HG03457 (cell line): ENCODE data around the gene HDGF.
A peak's percentile ranks its signal among the peaks of the same experiment; 100 is the strongest.

Experiments used
- ATAC-seq: cut with Tn5 transposase; IDR thresholded peaks from one replicate; pipeline ENCODE4 v1.9.1; 2021; ENCODE audit warnings: moderate number of reproducible peaks; ENCODE audit not compliant: unreplicated experiment

Gene HDGF

DNA sequence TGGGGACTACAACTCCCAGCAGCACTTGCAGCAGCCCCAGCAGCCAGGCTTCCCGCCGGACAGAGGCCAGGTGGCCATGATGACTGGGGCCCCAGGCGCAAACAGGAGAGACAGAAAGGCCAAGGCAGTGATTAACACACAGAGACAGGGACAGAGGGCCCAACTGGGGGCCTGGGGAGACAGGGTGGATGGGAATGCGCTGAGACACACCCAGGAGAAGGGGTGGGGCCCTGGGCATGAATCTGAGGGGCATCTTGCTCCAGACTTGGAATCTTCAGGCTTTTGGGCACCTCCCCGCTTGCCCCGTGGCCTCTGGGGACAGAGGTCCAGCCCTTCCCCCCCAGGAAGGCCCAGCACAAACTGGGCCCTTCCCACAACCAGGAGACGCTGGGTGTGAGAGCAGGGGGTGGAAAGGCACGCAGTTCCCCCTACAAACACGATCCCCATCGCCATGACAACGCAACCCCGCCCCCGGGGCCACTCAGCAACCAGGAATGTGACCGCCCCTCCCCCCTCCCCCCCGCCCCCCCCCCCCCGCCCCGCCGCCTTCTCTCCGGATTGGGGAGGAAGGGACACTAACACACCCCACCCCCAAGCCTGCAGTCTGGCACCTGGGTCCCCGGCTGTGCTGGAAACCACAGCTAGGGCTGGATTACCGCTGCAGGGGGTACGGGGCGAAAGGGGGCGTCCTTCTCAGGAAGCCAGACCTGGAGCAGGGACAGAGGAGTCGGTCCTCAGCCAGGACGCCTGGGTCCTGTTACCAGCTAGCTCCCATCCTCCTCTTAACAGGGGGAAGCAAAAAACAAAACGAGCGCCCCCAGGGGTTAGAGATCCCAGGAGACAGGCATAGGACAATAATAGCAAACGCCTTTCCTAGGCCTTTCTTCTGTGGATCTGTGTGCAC lies 4.5 kb downstream of the HDGF start:
- no peak for ATAC-seq

DNA sequence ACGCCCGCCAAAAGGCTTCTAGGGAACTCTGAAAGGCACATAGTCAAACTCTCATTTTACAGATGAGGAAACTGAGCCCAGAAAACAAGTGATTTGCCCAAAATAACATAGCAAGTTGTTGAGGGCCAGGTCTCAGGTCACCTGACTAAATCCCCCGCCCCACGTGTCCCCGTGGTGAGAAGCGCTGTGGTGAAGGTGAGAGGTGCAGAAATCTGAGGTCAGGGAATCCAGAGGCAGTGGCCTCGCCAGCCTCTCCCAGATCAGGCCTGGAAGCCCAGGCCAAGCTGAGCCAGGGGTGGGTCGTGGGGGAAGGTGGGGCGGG lies 5.1 kb downstream of the HDGF start:
- ATAC-seq, result no peak

DNA sequence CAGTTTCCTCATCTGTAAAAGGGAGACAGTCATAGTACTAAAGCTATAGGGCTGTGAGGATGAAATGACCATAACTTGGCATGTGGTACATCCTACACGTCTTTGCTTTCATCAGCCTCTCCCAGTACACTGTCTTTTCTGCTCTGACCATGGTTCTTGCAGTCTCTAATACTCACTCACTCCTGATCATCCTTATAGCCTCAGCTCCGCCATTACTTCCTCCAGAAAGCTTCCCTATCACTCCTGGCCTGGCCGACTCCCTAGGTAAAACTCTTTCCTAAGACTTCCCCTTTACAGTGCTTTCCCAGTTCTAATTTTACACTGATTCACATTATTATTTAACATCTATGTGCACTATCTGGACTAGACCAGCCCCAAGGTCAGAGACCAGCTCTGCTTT lies 5.6 kb downstream of the HDGF start:
- no peak for ATAC-seq

DNA sequence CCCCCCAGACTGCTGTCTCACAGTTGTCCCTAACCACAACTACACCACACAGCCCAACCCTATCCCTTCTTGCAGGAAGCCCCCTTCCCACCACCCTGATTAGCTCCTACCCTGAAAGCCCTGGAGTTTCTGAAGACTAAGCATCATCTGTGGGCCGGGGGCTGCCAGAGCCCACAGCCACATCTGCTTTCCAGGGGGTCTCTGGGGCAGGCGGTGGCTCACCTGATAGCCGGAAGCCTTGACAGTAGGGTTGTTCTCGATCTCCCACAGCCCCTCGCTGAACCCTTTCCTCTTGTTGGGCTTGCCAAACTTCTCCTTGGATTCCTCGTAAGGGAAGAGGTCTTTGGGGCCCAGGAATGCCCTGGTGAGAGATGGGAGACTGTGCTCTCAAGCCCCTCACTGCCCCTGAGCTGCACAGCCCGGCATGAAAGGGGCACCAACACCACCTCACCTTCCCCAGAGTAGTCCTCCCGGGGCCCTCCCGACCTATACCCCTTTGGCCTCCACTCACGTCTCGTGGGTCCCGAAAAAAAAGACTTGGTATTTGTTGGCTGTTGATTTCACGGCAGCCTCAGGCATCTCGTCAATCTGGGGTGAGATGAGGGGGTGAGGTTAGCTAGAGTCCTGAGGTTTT lies 6.6 kb downstream of the HDGF start:
- ATAC-seq, result no peak

DNA sequence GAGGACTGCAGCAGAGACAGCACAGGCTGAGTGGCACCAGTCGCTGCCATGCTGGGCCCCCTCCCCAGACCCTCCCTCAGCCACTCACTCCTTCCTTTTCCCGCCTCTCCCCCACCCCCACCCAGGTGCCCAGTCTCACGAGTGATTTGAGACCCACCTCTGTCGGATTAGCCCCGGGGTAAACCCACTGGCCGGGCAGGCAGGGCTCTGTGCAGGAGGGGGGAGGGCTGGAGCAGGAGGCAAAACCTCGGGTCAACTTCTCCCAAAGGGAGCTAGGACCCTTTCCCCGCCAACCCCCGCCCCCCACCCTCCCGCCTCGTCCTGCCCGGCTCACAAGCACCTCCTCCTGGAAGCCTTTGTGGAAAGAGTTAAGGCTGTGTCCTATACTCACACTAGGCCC lies 7.1 kb downstream of the HDGF start:
- ATAC-seq, result no peak

DNA sequence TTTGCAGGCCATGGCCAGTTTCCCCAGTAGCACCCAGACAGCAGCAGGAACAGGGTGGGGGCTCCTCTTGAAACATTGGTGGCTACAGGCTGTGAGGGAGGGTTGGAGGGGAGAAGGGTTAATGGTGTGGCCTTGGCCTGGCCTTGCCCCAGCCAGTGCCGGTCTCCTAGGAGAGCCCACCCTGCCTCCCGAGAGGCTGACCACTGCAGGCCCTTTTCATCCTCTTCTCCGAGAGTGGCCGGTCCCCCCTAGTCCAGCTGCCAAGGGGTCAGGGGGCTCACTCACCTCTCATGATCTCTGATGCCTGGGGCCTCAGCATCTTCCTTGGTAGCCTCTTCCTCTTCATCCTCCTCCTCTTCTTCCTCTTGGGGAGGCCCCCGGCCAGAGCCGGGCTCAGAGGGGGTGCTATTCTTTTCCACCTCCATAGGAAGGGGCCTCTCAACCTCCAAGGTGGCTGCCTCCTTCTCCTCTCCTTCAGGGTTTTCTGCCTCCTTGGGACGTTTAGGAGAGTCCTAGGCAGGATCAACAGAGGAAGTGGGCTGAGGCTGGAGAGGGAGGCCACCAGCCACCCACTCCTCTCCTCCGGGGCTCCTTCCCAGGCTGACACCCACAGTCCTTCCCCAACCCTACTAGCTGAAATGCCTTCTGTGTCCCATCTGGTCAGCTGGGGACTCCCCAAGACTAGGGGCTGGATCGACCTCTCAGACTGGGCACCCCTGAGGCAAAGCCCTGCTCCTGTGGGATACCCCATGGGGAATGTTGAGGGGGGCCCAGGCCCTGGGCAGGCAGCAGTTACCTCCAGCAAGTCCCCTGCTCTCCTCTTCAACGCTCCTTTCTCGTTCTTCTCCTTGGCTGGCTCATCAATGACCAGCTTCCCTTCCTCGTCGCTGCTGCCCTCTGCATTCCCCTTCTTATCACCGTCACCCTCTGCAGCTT lies 7.8 kb downstream of the HDGF start:
- ATAC-seq, result no peak

DNA sequence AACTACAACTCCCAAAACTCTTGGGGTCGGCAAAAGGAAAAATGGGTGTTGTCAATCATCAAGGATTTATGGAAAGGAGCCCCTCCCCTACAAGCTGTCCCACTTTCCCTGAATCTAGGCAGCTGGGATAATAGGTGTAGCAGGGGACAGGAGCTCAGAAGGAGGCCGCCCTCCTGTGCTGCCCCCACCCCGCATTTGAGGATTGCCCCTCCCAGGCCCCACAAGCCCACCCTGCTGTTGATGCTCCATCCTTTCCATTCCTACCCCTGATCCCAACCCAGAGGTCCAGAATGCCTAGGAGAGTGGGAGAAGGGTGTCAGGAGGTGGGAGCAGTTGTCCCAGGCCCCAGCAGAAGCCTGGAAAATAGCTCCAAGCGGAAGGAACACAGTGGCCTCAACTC lies 8.7 kb downstream of the HDGF start:
- no peak for ATAC-seq

DNA sequence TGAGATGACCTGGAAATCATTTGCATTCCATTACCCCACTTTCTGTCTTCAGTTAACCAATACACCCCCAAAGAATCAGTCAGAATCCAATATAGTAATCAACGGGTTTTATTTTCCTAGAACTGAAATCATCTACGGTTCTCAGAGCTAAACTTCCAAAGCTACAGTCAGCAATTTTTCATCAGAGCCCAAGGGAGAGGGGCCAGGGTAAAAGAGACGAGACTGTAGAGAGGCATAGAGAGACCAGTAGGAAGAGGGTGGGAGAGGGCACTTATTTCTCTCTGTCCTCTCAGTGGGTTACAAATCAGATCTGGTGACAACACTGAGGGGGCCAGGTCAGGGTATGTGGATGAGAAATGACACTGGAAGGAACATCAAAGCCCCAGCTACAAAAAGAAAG lies 9.5 kb downstream of the HDGF start:
- ATAC-seq, result no peak

DNA sequence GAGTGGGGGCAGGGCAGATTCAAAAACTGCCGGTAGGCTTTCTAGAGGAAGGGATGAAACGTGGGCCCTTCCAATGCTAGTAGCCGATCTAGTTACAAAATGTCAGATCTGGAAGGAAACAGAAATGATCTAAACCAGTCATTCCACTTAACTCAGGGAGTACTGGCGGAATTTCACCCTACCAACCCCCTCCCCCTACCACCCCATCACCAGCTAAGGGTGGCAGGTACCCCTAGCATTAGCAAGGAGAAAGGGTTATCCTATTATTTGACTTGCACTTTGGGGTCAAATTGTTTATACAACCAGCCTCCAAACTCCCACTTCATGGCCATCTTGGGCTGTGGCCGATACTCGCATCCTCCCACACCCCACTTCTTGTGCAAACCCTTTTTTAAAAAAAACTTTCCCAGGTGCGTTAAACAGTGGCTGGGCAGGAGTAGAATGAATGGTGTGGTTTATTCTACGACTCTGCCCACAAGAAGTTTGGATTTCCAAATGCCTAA lies 9.9 kb downstream of the HDGF start:
- peak; percentile 2 for ATAC-seq

DNA sequence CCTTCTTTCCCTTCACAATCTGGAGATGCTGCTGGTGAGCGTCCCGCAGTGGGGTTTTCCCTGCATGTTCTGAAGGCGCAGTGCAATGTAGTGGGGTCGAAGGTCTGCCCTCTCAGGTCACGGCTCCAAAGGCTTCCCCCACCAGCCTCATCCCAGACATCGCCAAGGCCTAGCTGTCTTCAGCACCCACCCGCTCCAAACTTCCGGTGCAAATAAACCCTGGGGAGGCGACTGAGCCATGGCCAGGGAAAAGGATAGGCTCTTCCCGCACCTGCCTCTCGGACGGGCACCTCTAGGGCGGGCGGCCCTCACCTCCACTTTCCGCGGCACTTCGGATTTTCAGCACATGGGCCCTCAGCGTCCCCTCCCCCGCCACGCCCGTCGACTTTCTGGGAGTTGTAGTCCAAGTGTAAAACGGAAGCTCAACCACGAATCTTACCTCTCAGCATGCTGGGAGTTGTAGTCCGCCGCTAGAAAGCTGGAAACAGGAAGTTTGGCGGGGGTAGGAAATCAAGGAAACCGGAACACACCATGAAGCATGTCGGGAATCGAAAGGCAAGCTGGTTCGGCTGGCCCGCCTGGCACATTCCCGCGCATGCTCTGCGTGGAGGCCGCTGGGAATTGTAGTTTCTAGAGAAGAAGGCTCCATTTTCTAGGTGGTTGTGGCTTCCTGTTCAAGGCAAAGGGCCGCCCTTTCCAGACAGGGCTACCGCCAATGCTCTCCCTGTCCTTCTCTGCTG lies 10.6 kb downstream of the HDGF start, which contains the start of gene MRPL24:
Gene MRPL24, minus strand, starts transcription at position 348 of the 740 bp plus-strand sequence. CDS start 2,384 bp downstream, outside the sequence.
- ATAC-seq, result peak; percentile 75

DNA sequence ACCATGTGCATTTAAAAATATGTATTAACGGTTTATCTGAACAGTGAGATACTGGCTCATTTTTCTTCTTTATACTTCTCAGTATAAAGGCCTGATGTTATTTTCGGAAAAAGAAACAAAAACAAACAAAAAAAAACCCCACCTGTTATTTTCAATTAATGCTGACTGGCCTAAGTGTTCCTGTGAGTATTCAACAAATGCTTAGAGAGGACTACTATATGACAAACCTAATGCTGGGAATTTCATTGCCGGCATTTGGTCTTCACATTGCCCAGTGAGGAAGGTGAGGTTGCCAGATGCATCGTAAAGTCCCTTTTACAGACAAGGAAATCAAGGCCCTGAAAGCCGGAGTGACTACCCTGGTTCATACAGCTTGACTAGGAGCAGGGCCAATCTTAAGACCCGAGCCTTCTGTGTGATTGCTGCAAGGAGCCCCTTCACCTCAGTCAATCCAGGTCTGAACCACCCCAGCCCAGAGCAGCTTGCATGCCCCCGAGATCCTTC lies 11.2 kb downstream of the HDGF start:
- ATAC-seq, result no peak

DNA sequence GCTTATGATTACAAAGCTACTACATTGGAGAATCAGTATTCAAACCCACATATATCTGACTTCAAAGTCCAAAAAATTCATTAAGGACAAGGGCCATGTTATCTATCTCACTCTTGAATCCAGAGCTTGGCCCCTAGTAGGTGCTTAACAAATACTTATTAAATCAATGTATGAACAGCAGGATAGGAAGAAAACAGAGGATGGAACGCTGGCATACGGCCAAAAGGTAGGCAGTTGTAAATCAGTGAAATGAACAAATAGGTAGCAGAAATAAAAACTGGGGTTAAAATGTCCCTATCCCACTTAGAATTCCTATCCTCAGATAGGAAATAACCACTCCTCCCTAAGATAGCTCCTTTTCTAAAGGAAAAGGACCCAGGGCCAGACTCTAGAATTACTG lies 12.6 kb downstream of the HDGF start:
- ATAC-seq, result no peak

DNA sequence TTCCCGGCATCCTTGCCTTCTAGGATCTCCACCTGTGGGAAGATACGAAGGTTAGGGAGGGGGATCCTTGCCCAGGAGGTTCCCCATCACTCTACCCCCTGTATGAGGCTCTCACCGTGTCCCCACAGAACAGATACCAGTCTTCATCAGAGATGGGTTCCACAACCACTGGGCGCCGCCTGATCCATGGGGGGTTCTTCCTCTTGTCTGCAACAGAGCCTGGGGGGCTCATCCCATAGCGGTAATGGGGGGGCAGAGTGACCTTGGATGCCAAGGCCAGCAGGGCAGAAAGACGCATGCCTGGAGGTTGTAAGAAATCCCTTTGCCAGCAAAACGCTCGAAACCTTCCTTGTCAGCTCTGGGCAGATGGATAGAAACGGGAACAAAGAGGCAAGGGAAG lies 13.1 kb downstream of the HDGF start:
- ATAC-seq, result no peak

DNA sequence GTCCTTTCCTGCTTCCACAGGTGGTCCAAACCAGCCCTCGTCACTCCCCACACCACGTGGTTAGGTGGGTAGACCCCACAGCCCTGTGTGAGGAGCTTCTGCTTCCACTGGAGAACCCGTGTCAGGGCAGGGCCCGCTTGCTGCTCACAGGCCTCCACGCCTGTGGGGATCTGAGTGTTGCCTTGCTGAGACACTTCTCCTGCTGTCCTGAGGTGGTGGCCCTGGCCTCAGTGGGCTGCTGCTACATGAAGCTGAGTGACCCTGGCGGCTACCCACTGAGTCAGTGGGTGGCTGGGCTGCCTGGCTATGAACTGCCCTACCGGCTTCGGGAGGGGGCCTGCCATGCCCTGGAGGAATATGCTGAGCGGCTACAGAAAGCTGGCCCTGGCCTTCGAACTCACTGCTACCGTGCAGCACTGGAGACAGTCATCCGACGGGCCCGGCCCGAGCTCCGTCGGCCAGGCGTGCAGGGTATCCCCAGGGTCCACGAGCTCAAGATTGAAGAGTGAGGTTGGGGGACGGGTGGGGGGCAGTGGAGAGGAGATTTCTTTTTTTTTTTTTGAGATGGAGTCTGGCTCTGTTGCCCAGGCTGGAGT lies 17.4 kb downstream of the HDGF start:
- no peak for ATAC-seq

DNA sequence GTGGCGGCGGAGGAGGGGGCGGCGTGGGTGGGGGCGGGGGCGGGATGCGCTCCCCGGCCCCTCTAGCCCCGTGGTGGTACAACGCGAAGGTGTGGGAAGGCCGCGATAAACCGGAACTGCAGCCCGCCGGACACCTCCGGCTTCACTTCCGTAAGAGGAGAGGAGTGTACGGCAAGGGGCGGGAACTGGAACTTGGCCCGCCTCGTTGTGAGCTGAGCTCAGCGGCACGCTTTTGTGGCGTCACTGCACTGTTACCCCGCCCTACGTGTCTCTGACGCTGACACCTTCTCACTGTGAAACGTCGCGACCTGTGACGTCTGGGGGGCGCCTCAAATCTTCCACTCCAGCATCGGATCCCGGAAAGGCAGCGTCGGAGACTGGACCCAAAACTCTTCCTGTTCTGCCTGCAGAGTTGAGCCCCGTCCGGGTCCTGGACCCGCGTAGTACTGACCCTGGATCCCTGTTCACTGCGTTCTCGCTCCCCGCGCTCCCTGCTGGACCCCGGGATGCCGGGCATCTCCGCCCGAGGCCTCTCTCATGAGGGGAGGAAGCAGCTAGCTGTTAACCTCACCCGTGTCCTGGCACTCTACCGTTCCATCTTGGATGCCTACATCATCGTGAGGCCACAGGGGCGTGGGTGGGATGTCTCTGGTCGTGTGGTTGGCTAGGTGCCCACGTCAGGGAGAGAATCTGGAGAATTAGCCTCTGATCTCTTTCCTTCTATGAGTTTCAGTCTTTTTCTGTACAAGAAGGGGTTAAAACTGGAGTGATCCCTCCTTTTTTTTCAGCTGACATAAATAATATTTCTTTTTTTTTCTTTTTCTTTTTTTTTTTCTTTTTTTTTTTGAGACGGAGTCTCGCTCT lies 22.6 kb downstream of the HDGF start, which contains the start of gene ISG20L2:
Gene ISG20L2, minus strand, starts transcription at position 168 of the 864 bp plus-strand sequence. CDS start 1,114 bp downstream, outside the sequence.
- ATAC-seq, result peak; percentile 69

DNA sequence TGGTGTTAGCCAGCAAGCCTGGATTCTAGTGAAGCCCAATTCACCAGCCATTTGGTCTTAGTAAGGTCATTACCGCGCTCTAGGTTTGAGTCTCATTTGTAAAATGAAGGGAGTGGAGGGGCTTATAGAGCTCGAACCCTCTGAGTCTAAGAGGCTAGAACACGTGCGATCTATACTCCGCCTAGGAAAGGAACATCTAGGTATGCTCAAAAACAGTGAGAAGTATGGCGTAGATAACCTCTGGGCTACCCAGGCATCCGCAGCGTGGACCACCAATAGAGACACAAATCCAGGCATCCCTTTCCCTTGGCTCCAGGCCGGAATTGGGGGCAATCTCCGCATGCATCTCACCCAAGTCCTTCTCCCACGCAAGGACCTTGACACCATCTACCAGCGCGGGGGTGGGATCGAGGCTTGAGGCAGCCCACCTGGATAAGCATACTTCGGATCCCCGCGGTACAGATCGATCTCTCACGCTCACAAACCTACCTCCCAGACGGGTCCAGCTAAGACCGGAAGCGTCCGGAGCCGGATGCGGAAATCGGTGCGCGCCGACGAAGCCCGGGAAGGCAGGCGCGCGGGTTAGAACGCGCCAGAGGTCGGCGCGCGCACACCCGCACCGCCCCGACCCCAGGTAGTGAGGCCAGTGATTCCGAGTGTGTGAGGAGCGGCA lies 23.4 kb downstream of the HDGF start, which contains the start of gene METTL25B:
Gene METTL25B, plus strand, starts transcription at position 544 of the 673 bp plus-strand sequence. CDS start 636 bp downstream, outside the sequence.
- peak; percentile 50 for ATAC-seq

DNA sequence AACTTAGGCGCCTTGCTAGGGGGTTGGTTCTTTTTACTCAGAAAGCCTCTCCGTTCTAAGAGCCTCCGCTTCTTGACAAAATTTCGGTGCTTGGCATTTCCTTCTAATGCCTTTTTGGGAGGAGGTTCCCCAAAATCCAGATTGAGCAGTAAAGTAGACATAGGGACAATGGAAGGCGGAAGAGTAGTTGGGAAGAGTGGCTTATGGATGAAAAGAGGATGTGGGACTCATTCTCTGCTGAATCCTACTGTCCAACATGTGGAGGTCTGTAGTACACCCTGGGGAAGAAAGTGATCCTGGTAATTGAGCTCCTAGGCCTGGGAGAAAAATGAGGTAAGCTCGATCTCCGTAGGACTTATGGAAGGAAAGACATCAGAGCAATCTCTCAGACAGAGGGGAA lies 24.0 kb downstream of the HDGF start:
- ATAC-seq, result no peak
